Activated effector memory CD4-positive, alpha-beta T cell treated with anti-CD3 and anti-CD28 coated beads, Interleukin-2, amount 50 U/mL, for 16 hours (primary cell): Measurements from ENCODE around the gene C21orf91.

Source experiments
- DNase-seq: peaks from one replicate; pipeline ENCODE4 v3.0.0-alpha.2; 2020

C21orf91 gene

GRCh38 chr21:17797967-17798366 is 21.2 kb downstream of the C21orf91 start:
- no peak for DNase-seq

DNA sequence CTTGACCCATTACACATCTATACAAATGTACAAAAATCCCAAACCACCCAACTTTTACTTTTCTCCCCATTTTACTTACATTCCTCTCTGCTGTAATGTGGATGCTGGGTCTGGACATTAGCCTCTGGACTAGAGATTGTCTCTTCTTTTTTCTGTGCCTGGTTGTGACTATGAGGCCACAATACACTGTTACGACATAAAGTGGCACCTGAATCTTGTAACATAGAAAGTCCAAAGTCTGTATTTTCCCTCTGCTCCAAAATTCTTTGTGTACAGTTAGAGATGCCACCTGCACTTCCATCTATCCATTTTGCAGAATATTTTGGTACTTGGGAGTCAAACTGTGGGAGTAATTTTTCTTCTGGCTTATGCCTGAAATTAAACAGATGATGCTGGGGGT is 22.7 kb downstream of the C21orf91 start:
- DNase-seq = no peak

- DNase-seq = no peak
Observed at GRCh38 chr21:17796037-17796403, 23.1 kb downstream of the C21orf91 start.

GRCh38 chr21:17795146-17796036 is 23.8 kb downstream of the C21orf91 start:
- DNase-seq = no peak

DNA sequence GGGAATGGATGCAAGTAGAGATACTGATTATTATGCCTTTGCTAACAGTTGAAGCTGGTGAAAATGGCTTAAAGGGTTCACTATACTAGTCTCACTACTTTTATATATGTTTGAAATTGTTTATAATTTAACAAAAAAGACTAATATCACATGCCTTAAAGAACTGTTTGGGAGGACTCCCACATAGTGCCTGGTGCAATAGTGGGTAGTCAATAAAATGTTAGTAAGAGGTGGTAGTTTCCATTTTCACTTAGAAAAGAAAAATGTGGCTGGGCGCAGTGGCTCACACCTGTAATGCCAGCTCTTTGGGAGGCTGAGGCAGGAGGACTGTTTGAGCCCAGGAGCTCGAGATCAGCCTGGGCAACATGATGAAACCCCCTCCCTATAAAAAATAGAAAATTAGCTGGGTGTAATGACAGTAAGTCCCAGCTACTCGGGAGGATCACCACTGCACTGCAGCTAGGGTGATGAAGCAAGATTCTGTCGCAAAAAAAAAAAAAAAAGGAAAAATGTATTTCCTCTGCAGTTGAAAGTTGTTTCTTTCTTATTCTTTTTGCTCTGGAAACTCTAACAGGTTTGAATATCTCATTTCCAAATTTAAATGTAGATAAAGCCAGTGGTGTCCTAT is 24.5 kb downstream of the C21orf91 start:
- no peak for DNase-seq

DNA sequence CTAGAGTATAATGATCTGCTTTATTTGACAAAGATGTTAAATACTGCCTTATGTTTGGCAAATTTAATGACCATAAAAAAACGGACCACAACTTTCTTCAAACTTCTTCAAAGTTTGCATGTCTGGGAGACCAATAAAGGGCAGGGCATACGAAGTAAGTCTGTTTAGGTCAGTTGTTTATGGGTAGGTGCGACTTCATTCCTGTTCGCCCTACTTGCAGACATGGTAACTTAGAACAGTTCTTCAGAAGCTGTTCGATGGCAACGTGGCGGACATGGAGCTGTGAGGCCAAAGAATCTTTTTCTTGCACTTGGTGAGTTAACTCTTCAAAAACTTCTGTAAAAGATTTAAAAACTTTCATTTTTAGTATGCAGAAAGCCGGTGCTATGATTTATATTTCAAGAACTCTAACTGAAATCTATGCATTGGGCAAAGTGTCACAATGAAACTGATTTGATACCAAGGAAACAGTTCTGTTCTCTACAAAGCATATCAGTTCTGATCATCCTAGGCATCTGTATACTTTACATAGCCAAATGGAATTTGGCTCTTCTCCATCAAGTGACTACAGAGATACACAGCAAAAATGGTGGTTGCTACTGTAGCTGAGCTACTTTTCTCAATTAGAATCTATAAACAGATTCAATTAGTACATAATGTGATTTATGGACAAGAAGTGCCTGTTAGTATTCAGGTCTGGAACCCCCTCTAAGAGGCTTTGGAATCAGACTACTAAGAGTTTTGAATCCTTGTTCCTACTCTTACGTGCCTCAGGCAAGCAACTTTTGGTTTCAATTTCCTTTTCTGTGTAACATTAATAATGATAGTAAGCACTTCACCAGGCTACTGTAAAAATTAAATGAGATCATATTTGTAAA is 25.7 kb downstream of the C21orf91 start:
- DNase-seq = no peak

GRCh38 chr21:17789656-17790055 is 29.5 kb downstream of the C21orf91 start:
- no peak for DNase-seq

GRCh38 chr21:17789069-17789468 is 30.1 kb downstream of the C21orf91 start:
- no peak for DNase-seq

DNA sequence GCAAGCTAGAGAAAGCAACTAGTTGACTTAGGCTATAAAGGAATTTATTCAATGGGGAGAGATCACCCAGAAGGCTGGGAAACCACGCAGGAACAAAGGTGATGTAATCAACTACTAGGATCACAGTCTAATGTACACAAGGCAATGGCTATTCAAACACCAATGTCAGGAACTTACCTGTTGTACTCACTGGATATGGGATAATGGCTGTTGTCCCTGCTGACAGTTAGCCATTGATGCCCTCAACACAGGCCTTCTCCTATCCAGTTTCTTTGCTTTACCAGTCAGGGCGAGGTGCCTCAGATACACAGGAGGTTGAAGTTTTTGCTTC is 32.3 kb downstream of the C21orf91 start:
- no peak for DNase-seq

DNA sequence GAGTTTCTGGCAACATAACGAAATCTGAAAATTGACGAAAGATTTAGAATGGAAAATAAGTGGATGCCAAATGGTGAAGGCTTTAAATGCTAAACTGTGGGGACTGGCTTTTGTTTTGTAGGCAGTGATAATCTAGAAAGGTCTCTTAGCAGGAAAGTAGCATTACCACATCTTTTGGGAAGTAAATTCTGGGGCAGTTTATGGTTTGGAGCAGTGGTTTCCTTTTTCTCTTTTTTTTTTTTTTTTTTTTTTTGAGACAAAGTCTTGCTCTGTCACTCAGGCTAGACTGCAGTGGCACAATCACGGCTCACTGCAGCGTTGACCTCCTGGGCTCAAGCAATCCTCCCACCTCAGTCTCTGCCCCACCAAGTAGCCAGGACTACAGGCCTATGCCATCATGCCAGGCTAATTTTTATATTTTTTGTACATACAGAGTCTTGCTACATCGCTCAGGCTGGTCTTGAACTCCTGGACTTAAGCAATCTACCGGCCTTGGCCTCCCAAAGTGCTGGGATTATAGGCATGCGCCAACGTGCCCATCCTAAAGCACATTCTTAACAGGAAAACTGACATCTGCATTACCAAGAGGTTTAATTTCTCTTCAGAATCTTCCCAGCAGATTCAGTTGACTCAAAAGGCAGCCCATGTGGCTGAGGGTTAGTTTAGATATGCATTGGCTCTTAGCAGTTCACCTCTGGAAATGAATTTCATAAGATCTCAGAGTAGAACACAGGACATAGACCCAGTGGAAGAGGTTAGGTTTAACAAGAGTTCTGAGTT is 32.9 kb downstream of the C21orf91 start:
- DNase-seq = no peak

- no peak for DNase-seq
Observed at GRCh38 chr21:17785403-17785788, 33.8 kb downstream of the C21orf91 start.

DNA sequence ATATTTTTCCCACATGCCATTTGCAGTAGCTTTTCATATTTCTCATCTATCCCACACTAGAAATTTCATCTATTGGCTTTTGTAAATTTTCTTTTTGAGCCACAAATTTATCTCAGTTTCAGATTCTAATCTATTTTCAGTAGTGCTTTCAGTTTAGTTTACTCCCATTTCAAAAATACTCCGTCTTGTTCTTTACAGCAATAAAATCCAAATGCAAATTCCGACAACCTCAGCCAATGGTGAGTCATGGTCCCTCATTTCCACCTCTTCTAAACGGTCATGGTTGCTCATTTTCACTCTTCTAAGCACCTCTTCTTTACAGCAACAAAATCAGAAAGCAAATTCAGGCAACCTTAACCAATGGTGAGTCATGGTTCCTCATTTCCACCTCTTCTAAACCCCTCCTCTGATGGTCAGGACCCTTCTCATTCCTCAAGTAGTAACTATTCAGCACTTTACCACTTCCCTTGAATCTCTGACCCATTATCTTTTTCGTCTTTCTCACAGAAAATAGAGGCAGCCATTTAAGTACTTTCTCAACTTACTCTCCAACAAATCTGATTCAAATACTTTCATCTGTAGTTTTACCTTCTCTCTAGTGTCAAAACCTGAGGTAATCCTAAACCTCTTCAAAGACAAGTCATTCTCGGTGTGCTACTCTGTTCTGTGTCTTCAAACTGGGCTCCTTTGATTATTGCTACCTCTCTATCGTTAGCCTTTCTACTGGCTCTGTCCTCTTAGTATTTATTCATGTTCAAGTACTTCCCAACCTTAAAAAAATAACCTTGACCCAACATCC is 34.4 kb downstream of the C21orf91 start:
- peak; percentile 65 for DNase-seq

- DNase-seq = no peak
Observed at GRCh38 chr21:17784180-17784598, 35.0 kb downstream of the C21orf91 start.

- DNase-seq = peak; percentile 63
Observed at GRCh38 chr21:17783481-17784179, 35.5 kb downstream of the C21orf91 start.

- DNase-seq = no peak
Observed at GRCh38 chr21:17783003-17783402, 36.2 kb downstream of the C21orf91 start.

- no peak for DNase-seq
Observed at GRCh38 chr21:17782051-17782450, 37.1 kb downstream of the C21orf91 start.

DNA sequence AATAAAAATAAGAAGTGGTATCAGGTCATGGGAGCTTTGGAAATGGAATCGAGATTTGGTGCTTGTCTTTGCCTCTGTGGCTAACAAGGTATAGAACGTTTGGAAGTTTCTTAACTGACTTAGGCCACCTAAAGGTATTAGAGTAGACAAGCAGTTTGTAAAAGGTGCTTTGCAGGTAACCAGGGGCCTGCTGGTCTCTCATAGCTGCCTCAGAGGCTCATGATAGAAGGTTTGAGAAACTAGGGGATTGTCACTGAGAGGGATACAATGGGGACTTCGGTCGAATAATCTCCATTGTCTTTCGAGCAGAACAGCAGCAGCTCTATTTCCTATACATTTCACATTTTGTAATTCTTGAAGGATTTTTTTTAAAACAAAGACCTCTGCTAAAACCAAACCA is 37.6 kb downstream of the C21orf91 start:
- DNase-seq = no peak

DNA sequence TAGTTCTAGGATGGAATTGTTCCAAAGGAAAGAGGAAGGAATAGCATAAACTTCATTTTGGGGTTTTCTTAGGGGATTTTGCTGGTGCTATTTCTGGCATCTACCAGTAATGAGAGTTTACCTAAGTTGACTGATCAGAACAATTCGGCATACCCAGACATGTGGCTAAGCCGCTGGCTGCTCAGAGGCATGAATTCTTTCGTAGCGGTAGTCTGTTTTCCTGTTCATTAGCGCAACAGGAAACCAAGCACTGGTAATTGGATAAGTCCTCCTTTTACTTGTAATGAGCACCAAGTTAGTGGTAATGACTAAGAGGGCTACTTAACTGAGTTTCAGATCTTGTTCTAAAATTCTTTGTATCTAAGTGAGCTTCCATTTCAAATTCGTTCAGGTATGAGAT is 38.6 kb downstream of the C21orf91 start:
- peak; percentile 82 for DNase-seq

- DNase-seq = no peak
Observed at GRCh38 chr21:17779980-17780379, 39.2 kb downstream of the C21orf91 start.

- no peak for DNase-seq
Observed at GRCh38 chr21:17779496-17779895, 39.7 kb downstream of the C21orf91 start.

DNA sequence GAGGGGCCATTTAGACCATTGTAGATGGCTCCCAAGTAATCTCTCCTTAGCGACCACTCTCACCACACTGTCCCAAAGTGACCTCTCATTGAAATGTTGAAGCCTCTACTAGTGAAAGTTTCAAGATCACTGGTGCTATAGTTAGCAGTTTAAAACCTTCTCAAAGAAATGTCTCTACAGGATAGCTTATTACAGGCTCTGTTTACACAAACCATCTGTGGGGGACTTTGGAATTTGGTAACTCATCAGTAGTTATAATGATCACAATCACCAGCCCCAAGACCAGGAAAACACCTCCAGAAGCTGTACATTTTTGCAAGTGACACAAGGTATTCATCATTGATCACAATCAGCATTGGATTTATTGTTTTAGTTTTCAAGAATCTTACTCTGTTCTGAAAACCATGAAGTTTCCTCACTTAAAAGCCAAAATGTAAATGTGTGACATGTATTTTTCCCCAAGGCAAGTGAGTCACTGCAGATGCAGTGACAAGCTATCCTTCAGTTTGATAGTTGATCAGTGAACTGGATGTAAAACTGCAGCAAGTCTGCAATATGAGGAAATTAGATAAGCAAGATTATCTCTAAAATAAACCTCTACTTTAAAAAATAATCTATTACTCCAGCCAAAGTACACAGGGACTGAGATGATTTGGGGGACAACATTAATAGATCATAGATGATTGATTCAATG is 41.9 kb downstream of the C21orf91 start:
- no peak for DNase-seq
